ENCODE data around the gene HNMT.

Gene HNMT

GRCh38 chr2:138009622-138010021 lies 45.3 kb downstream of the HNMT start:
- DNase-seq (ENCODE audit: low read depth in 1 of 2, low spot score in 1 of 2) = no peak

DNA sequence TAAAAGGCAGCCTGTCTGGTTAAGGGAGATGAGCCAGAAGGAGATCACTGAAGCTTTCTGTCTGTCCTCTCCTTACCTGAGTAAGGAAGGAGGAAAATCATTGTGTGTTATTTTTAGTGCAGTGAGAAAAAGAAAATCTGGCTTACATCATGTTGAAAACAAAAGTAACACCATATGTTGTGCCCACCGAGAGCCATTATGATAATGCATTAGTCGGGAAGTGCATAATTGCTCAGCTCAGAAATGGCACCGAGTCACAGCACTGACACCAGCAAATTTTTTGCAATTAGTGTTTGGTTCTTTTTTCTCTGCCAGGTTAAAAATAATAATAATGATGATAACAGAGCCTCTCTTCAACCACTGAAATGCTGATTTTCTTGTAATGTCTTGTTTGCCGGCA lies 46.6 kb downstream of the HNMT start:
- DNase-seq (ENCODE audit: low read depth in 1 of 2, low spot score in 1 of 2) = no peak

DNA sequence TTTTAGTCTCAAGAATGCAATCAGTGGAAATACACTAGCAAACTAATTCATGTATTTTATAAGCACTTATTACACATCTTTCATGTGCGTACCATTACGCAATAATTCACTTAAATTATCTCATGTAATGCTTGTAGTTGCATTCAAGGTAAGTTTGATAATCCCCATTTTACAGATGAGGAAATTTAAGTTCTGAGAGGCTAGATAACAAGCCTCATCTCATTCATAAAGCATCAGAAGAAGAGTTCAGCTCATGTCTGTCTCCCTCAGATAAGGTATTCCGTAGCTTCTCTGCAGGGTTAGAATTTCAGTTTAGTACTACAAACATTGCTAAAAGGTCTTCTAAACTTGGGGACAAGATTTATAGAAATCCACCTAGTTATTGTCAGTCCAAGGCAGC lies 47.8 kb downstream of the HNMT start:
- no peak for DNase-seq (ENCODE audit: low read depth in 1 of 2, low spot score in 1 of 2)

DNA sequence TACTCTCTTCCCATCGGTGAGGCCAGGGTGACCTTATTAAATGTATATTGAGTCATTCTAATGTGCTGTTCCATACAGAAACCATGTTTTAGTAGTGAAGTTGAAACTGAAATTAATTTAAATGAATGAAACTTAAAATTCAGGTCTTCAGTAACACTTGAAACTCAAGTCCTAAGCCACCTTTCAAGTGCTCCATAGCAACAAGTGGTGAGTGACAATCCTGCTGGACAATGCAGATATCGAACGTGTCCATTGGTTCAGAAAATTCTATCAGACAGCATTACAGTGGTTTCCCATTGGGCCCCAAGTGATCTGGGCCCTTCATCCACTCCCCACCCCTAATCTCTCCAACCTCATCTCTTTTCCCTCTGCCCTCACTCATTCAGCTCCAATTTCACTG lies 48.7 kb downstream of the HNMT start:
- no peak for DNase-seq (ENCODE audit: low read depth in 1 of 2, low spot score in 1 of 2)

DNA sequence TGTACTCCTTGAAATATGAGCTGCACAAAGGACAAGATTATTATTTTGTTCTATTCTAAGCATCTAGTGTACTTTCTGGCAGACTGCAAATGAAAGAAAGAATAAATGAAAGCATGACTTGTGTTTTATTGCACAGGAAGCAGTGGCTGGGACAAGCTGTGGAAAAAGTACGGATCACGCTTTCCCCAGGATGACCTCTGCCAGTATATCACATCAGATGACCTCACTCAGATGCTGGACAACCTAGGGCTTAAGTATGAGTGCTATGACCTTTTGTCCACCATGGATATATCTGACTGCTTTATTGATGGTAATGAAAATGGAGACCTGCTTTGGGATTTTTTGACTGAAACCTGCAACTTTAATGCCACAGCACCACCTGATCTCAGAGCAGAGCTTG lies 49.4 kb downstream of the HNMT start:
- DNase-seq (ENCODE audit: low read depth in 1 of 2, low spot score in 1 of 2) = no peak

GRCh38 chr2:138015494-138015893 lies 51.2 kb downstream of the HNMT start:
- no peak for DNase-seq (ENCODE audit: low read depth in 1 of 2, low spot score in 1 of 2)

- no peak for DNase-seq (ENCODE audit: low read depth in 1 of 2, low spot score in 1 of 2)
Observed at GRCh38 chr2:138016351-138017087, 52.2 kb downstream of the HNMT start.

- DNase-seq (ENCODE audit: low read depth in 1 of 2, low spot score in 1 of 2) = no peak
Observed at GRCh38 chr2:138017824-138018223, 53.6 kb downstream of the HNMT start.

DNA sequence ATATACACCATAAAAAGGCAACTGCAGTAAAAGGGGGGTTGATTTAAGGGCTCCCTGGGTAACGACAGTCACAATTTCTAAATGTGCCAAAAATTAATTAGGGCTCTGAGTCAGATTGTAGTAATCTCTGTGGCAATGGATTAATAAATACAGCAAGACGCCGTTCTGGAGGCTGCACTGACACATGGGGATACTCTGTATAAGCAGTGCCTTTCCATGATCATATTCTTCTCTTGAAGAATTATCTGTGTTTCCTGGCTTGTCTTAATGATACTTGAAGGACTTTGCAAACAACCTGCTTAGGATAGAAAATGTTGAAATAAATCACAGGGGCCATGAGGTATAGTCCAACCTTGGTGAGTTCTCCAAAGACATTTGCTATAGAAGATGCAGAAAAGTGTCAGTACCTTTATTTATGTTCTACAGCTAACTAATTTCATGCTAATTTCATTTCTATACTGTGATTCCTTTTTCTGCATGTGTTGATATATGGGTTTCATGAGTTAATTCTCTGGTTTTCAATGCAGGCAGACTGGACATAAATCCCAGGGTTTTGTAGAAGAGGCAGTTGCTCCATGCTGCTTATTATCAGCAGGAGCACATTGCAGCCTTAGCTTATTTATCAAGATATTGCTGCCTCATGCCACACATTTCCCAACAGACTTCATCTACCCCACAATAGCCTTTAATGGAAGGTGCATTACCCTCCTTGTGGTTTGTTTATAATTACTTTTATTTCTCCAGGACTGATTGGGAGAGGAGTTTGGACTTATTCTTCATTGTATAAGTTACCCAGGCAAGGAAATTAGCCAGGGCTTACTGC lies 54.8 kb downstream of the HNMT start:
- no peak for DNase-seq (ENCODE audit: low read depth in 1 of 2, low spot score in 1 of 2)

GRCh38 chr2:138020432-138020831 lies 56.2 kb downstream of the HNMT start:
- no peak for DNase-seq (ENCODE audit: low read depth in 1 of 2, low spot score in 1 of 2)

GRCh38 chr2:138021154-138021553 lies 56.9 kb downstream of the HNMT start:
- DNase-seq (ENCODE audit: low read depth in 1 of 2, low spot score in 1 of 2) = no peak

GRCh38 chr2:138023298-138023697 lies 59.0 kb downstream of the HNMT start:
- no peak for DNase-seq (ENCODE audit: low read depth in 1 of 2, low spot score in 1 of 2)

DNA sequence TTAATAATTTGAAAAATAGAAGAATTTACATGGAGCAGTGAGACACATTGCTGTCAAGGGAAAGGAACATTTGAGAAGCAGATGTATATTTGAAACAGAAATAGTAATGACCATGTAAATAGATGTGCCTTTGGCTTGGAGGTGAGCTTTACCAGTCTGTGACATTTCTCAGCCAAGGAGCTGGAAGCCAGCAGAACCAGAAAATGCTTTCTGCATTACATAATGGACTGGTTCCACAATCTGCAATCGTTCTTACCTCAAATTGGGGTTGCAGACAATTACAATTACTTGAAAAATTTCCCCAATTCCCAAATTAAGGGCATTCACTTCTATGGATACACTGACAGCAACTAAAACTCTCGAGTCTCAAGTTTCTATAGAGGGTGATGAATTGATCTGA lies 59.7 kb downstream of the HNMT start:
- no peak for DNase-seq (ENCODE audit: low read depth in 1 of 2, low spot score in 1 of 2)

GRCh38 chr2:138026111-138027020 lies 62.1 kb downstream of the HNMT start:
- no peak for DNase-seq (ENCODE audit: low read depth in 1 of 2, low spot score in 1 of 2)

DNA sequence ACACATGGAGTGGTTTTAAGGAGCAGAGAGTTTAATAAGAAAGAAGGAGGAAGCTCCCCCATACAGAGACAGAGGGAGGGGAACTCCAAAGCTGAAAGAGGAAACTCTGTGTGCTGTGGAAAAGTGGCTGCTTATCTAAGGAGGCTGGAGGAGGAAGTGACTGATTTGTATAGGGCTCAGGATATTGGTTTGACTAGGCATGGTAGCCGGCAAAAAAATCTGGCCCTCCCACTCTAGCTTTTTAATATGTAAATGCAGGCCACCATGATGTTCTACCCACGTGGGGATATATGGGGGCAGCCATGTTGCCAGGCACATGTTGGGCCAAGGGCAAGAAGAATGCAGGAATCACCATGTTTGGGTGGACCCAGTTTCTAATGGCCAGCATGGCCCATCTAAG lies 64.3 kb downstream of the HNMT start:
- DNase-seq (ENCODE audit: low read depth in 1 of 2, low spot score in 1 of 2) = no peak

DNA sequence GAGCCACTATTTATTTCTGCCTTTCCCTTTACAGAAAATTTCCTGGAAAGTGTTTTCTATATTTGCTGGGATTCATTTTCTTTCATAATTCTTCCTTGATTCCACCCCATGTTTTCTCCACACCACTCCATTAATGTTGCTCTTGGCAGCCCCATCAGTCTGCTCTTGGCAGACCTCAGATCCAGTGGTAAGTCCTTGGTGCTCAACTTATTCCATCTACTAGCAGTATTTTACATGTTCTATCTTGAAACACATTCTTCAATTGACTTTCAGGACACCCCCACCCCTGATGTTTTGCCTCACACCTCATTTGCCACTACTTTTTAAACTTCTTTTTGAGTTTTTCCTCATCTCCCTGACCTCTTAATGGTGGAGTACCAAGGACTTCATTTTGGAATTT lies 65.0 kb downstream of the HNMT start:
- no peak for DNase-seq (ENCODE audit: low read depth in 1 of 2, low spot score in 1 of 2)

- DNase-seq (ENCODE audit: low read depth in 1 of 2, low spot score in 1 of 2) = no peak
Observed at GRCh38 chr2:138030459-138030858, 66.2 kb downstream of the HNMT start.

DNA sequence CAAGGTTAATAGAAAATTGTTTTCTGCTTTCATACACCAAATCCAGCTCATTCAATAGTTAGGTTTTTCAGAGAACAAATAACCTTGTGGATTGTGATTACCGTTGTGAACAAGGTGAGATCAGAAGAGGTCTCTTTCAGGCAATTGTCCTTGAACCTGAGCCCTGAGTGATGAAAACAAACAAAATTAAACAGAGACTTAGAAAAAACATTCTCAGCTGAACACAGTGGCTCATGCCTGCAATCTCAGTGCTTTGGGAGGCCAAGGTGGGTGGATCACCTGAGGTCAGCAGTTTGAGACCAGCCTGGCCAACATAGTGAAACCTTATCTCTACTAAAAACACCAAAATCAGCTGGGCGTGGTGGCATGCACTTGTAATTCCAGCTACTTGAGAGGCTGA lies 68.1 kb downstream of the HNMT start:
- no peak for DNase-seq (ENCODE audit: low read depth in 1 of 2, low spot score in 1 of 2)

DNA sequence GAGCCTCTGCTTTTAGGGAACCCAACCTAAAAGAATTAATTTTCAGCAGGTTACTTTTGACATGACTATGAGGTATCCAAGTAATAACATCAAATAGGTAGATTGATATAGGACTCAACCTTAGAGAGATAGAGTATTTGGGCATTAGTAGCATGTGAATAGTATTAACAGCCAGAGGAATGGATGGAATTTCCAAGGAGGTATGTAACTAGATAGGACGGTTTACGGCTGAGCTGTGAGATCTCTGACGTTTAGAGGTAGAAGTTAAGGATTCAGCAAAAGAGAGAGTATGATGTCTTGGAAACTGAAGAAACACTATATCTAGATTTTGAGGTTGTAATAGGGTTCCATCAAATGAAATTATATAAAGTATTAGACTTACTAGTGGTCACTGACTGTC lies 70.3 kb downstream of the HNMT start:
- no peak for DNase-seq (ENCODE audit: low read depth in 1 of 2, low spot score in 1 of 2)

DNA sequence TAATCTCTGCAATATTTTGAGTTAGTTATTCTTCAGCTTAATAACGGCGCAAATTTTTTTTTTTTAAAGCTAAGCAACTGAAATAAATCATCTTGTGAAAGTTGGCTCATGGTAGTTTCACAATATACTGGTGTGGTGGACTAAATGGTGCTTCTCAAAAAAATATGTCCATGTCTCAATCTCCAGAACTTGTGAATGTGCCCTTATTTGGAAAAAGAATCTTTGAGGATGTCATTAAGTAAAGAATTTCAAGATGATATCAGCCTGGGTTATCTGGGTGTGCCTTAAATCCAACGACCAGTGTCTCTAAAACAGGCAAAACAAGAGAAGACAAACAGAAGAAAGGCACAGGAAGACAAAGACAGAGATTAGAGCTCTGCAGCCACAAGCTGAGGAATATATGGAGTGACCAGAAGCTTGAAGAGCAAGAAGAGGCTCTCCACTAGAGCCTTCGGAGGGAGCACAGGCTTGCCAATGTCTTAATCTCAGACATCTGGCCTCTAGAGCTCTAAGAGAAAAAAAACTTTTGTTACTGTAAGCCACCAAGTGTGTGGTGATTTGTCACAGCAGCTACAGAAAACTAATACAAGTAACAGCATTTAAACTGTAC lies 71.4 kb downstream of the HNMT start:
- no peak for DNase-seq (ENCODE audit: low read depth in 1 of 2, low spot score in 1 of 2)

DNA sequence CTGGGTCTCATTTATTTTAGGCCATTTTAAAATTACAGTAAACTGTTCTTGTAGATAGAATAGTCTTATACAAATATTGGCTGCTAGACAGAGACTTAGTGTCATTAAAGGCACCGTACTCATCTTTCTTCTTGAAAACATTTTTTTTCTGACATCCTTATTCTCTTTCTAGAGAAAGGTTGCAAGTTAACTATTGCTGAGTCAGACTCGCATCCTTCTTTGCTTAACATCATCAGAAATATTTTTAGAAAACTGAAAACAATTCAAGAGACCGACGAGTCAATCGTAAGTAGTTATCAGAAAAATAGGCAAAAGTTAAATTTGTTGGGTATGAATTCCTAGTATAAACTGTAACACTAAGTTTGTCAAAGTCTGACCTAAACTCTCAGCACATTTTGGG lies 72.2 kb downstream of the HNMT start:
- no peak for DNase-seq (ENCODE audit: low read depth in 1 of 2, low spot score in 1 of 2)

All from stimulated activated CD4-positive, alpha-beta T cell treated with anti-CD3 and anti-CD28 coated beads, Interleukin-15, amount 100 ng/mL, for 1 hour (primary cell).